Muscle layer of duodenum (tissue), 2 donors: Measurements from ENCODE around the gene DNAJC25.
A peak's percentile ranks its signal among the peaks of the same experiment; 100 is the strongest.
"Not testable (repeated sequence)": the region's sequence is repeated elsewhere in the genome, so short reads cannot be mapped to it uniquely, and the experiment has no call there.

ENCODE experiments used
- H3K27ac ChIP-seq: one replicate; pipeline ENCODE4 v1.7.0; 2013; ENCODE audit warnings: mild to moderate bottlenecking, low read length
- H3K27me3 ChIP-seq: one replicate; pipeline ENCODE4 v1.7.0; 2013; ENCODE audit warnings: low read depth, mild to moderate bottlenecking, control low read depth, low read length
- H3K36me3 ChIP-seq, 2 donors: one replicate each; pipeline ENCODE4 v1.7.0; 2013; ENCODE audit warnings: low read length in 2 of 2, control low read depth in 1 of 2, mild to moderate bottlenecking in 1 of 2; ENCODE audit not compliant: insufficient read depth in 2 of 2, control insufficient read depth in 1 of 2
- H3K4me1 ChIP-seq, 2 donors: one replicate each; pipeline ENCODE4 v1.7.0; 2013; ENCODE audit warnings: low read length in 2 of 2, mild to moderate bottlenecking in 2 of 2, control low read depth in 1 of 2, moderate library complexity in 1 of 2; ENCODE audit not compliant: insufficient read depth in 2 of 2, control insufficient read depth in 1 of 2
- H3K4me3 ChIP-seq, 2 donors: one replicate each; pipeline ENCODE4 v1.7.0; 2013; ENCODE audit warnings: low read length in 2 of 2, low read depth in 1 of 2, mild to moderate bottlenecking in 1 of 2
- H3K9me3 ChIP-seq, 2 donors: one replicate each; pipeline ENCODE4 v1.7.0; 2013; ENCODE audit warnings: low read length in 2 of 2, control low read depth in 1 of 2, mild to moderate bottlenecking in 1 of 2; ENCODE audit not compliant: control insufficient read depth in 1 of 2
- donor health status: healthy.

Gene DNAJC25

GRCh38 chr9:111649016-111649415 is 17.9 kb downstream of the DNAJC25 start:
- H3K4me1 ChIP-seq = no peaks in the 10 kb centered on the region
- no peaks in the 10 kb centered on the region for H3K27me3 ChIP-seq
- H3K36me3 ChIP-seq = peaks cover 4 to 25% of the 10 kb centered on the region in 2 donors
- no peaks in the 10 kb centered on the region for H3K9me3 ChIP-seq
- no peak overlapping the region for H3K4me3 ChIP-seq
- H3K27ac ChIP-seq = no peak overlapping the region

DNA sequence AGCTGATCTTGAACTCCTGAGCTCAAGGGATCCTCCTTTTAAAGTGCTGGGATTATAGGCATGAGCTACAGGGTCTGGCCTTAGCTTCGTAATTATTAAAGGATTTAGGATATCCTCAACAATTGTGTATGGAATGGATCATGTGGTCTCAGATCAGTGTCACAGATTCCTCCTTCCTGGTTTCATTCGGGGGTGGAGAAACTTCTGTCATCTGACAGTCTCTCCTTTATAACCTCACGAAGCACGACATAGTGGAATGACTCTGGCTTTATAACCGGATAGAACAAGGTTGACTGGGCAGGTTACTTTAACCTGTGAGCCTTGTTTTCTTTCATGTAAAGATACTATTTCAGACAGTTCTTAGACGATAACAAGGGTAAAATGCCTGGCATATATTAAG is 25.9 kb downstream of the DNAJC25 start:
- H3K4me3 ChIP-seq = no peak overlapping the region
- H3K4me1 ChIP-seq = no peaks in the 10 kb centered on the region
- no peaks in the 10 kb centered on the region for H3K9me3 ChIP-seq
- H3K27me3 ChIP-seq = no peaks in the 10 kb centered on the region
- H3K27ac ChIP-seq = no peak overlapping the region
- peaks cover 5 to 10% of the 10 kb centered on the region in 2 donors for H3K36me3 ChIP-seq

DNA sequence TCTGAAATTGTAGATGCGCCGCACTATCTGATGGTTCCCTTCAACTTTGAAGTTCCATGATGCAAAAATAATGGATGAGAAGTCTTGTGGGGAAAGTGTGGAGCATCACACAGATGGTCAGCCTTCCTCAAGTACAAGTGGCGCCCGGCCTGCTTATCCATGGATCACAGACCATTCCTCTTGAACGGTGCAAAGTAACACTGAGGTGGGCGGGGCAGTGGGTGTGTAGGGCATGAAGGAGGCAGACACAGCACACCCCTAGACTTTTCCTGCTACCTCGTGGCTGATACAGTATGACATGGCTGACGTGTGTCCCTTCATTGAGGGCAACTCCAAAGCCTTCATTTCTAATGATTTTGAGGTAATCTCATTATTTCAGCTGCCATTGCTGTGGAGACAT is 27.8 kb downstream of the DNAJC25 start:
- Histone ChIP-seq H3K27ac (no peak overlapping the region), H3K9me3 (no peaks in the 10 kb centered on the region), H3K4me3 (no peak overlapping the region), H3K27me3 (no peaks in the 10 kb centered on the region), H3K4me1 (peaks cover 0 to 13% of the 10 kb centered on the region in 2 donors), H3K36me3 (peaks cover 1 to 3% of the 10 kb centered on the region in 2 donors)

DNA sequence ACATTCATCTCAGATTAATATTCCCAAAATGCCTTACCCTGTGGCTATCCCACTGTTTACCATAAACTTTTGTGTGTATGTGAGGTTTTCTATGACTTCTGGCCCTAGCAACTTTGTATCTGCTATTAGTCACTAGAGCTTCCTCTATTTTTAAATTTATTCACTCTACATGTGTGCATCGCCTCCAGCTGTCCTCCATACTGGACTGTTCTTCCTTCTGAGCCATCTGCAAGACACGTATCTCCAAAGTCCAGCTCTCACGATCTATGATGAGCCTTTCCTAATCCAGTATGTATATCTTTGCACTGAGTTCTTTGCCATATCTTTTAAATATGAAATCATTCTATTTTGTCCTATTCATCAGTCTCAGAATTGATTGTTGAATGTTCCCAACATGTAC is 28.6 kb downstream of the DNAJC25 start:
- H3K36me3 ChIP-seq = no peaks in the 10 kb centered on the region
- H3K4me3 ChIP-seq = no peak overlapping the region
- H3K27me3 ChIP-seq = no peaks in the 10 kb centered on the region
- peaks cover 0 to 13% of the 10 kb centered on the region in 2 donors for H3K4me1 ChIP-seq
- no peak overlapping the region for H3K27ac ChIP-seq
- no peaks in the 10 kb centered on the region for H3K9me3 ChIP-seq

GRCh38 chr9:111661150-111661801 is 30.1 kb downstream of the DNAJC25 start, which contains the start of gene GNG10:
GNG10 (plus strand) TSS chr9:111661605; CDS start chr9:111661635, 30 bp downstream.
- Histone ChIP-seq H3K4me3 (peak within 1 kb of the TSS; percentile 82 to 83), H3K4me1 (peaks cover 0 to 13% of the 10 kb centered on the region in 2 donors), H3K9me3 (no peaks in the 10 kb centered on the region), H3K27me3 (no peaks in the 10 kb centered on the region), H3K36me3 (peaks cover 0 to 3% of the 10 kb centered on the region in 2 donors), H3K27ac (peak within 1 kb of the TSS; percentile 47)

DNA sequence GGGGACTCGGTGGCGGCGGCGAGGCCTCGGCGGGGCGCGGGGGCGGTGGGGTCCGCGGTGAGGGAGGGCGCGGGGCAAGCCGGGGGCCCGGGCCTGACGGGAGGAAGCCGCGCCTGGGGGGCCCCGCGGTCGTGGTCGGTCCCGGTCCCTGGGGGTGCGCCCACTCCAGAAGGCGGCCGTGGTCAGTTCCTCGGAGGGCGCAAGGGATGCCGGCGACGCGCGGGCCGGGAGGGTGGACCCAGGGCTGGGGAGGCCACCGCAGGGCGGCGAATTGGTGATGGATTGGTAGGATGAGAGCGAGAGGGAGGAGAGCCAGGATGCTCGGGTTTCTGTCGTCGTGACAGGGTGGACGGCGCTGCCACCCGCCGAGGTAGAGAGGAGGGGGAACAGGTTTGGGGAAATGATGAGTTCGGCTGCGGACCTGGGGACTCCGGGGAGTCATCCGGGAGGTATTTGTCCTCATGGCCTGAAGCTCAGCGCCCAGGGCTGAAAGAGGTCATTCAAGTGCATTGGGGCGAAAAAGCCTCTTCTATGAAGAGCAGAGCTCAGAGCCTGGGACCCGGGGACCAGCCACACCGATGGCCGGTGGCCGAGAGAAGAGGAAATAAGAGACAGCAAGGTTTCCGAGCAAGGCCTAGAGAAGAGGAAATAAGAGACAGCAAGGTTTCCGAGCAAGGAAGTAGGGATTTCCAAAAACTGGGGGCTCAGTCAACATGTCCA is 30.8 kb downstream of the DNAJC25 start:
- Histone ChIP-seq H3K4me3 (peak overlapping the region; percentile 77 to 83), H3K27me3 (no peaks in the 10 kb centered on the region), H3K4me1 (peaks cover 0 to 13% of the 10 kb centered on the region in 2 donors), H3K36me3 (peaks cover 0 to 3% of the 10 kb centered on the region in 2 donors), H3K27ac (peak overlapping the region; percentile 47), H3K9me3 (no peaks in the 10 kb centered on the region)

DNA sequence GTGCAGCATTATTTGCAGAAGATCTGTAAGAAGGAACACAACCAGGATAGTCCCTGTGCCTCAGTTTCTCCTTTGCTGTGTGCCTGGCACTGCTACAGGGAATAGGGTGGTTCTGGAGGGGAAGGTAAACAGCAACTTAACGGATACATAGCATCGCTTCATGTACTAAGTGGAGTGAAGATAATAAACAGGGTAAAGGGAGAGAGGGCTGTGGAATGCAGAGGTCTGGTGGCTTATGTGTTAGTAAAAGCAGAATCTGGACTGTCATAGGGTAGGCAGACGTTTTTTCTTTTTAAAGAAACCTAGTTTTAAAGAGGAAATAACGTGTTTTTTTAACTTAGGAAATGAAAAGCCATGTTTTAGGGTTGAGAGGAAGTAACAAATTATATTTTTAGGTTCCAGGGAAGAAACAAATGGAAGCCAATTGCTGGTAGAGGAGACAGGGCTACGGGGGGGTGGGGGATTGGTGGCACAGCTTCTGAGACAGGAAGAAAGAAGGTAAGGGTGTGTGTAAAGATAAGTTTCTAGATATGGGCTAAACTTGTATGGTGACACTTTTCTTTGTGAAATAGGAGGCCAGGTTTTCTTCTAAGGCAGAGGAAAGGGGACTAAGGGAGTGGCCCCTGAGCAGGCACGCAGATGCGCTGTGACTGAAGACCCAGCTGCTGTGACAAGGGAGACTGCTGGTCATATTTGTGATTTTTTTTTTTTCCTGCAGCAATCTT is 31.6 kb downstream of the DNAJC25 start:
- Histone ChIP-seq H3K4me3 (peak overlapping the region; percentile 77 to 83), H3K27ac (peak overlapping the region; percentile 47), H3K9me3 (no peaks in the 10 kb centered on the region), H3K27me3 (no peaks in the 10 kb centered on the region), H3K4me1 (peaks cover 0 to 13% of the 10 kb centered on the region in 2 donors), H3K36me3 (peaks cover 3 to 4% of the 10 kb centered on the region in 2 donors)

GRCh38 chr9:111663301-111663823 is 32.2 kb downstream of the DNAJC25 start:
- Histone ChIP-seq H3K4me1 (peaks cover 0 to 13% of the 10 kb centered on the region in 2 donors), H3K36me3 (peaks cover 3 to 9% of the 10 kb centered on the region in 2 donors), H3K27me3 (no peaks in the 10 kb centered on the region), H3K27ac (no peak overlapping the region), H3K4me3 (peak overlapping the region; percentile 77 to 83), H3K9me3 (no peaks in the 10 kb centered on the region)

DNA sequence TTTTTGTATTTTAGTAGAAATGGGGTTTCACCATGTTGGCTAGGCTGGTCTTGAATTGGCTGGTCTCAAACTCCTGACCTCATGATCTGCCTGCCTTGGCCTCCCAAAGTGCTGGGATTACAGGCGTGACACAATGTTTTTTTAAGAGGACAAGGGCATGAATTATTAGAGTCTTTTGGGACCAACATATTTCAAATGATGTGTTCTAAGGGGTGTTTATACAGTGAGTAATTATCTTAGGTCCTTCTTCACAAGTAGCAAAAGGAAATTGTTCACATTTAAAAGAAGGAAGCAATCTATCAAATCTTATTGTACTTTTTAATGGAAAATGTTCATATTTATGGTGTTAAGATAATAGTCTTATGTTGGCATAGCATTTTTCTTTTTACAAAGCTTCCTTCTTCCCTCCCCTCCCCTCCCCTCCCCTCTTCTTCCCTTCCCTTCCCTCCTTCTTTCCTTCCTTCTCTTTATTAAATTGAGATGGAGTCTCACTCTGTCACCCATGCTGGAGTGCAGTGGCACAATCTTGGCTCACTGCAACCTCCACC is 37.0 kb downstream of the DNAJC25 start:
- Histone ChIP-seq H3K4me3 (no peak overlapping the region), H3K27me3 (no peaks in the 10 kb centered on the region), H3K4me1 (peaks cover 0 to 5% of the 10 kb centered on the region in 2 donors), H3K27ac (no peak overlapping the region), H3K36me3 (peaks cover 3 to 25% of the 10 kb centered on the region in 2 donors), H3K9me3 (no peaks in the 10 kb centered on the region)

- H3K9me3 ChIP-seq, H3K27me3 ChIP-seq, H3K4me3 ChIP-seq, H3K27ac ChIP-seq, H3K4me1 ChIP-seq: not testable (repeated sequence)
- H3K36me3 ChIP-seq = peaks cover 3 to 25% of the 10 kb centered on the region in 2 donors
Measured at GRCh38 chr9:111668601-111669000, 37.5 kb downstream of the DNAJC25 start.

DNA sequence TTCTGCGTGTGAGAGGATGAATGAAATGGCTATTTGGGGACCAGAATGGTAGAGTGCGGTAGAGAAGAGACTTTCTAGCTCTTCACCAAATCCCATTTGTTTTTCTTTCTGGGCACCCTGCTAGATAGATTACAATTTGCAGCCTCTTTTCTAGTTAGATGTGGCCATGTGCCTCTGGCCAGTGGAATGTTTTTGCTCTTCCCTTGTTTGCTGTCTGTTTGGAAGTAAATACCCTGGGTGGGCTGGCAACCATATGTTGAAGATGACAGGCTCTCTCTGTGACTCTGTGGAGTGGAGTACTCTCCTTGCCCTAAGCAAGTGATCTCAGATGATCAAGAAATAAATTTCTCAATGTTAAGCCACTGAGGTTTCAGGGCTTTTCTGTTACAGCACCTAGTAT is 43.2 kb downstream of the DNAJC25 start:
- Histone ChIP-seq H3K27me3 (no peaks in the 10 kb centered on the region), H3K27ac (no peak overlapping the region), H3K4me3 (no peak overlapping the region), H3K36me3 (peaks cover 0 to 29% of the 10 kb centered on the region in 2 donors), H3K4me1 (no peaks in the 10 kb centered on the region), H3K9me3 (no peaks in the 10 kb centered on the region)
